Effector CD4-positive, alpha-beta T cell (primary cell): ENCODE measurements around the gene DNTT.

Source experiments
- DNase-seq: peaks from one replicate; pipeline ENCODE4 v3.0.0-alpha.2; 2020

DNTT gene

GRCh38 chr10:96311180-96311715 lies 7.0 kb downstream of the DNTT start:
- DNase-seq: no peak

- no peak for DNase-seq
Measured at GRCh38 chr10:96313344-96313743, 9.1 kb downstream of the DNTT start.

- DNase-seq: no peak
Measured at GRCh38 chr10:96317067-96317833, 13.0 kb downstream of the DNTT start.

GRCh38 chr10:96319754-96320474 lies 15.7 kb downstream of the DNTT start:
- DNase-seq: no peak

- DNase-seq: no peak
Measured at GRCh38 chr10:96321822-96322221, 17.6 kb downstream of the DNTT start.

GRCh38 chr10:96322275-96322674 lies 18.0 kb downstream of the DNTT start:
- DNase-seq: no peak

- no peak for DNase-seq
Measured at GRCh38 chr10:96324447-96324846, 20.2 kb downstream of the DNTT start.

- DNase-seq: no peak
Measured at GRCh38 chr10:96325719-96326373, 21.6 kb downstream of the DNTT start.

- DNase-seq: no peak
Measured at GRCh38 chr10:96327462-96327861, 23.2 kb downstream of the DNTT start.

- DNase-seq: no peak
Measured at GRCh38 chr10:96333101-96333500, 28.9 kb downstream of the DNTT start.

GRCh38 chr10:96334616-96335526 lies 30.6 kb downstream of the DNTT start:
- DNase-seq: no peak

GRCh38 chr10:96337106-96337505 lies 32.9 kb downstream of the DNTT start:
- DNase-seq: no peak

- DNase-seq: no peak
Measured at GRCh38 chr10:96338279-96338925, 34.2 kb downstream of the DNTT start.

- no peak for DNase-seq
Measured at GRCh38 chr10:96339383-96339782, 35.1 kb downstream of the DNTT start.

GRCh38 chr10:96339956-96340904 lies 36.0 kb downstream of the DNTT start:
- peak; percentile 22 for DNase-seq

GRCh38 chr10:96341219-96342182 lies 37.3 kb downstream of the DNTT start:
- no peak for DNase-seq

- DNase-seq: no peak
Measured at GRCh38 chr10:96342402-96342801, 38.2 kb downstream of the DNTT start.

GRCh38 chr10:96344178-96344577 lies 39.9 kb downstream of the DNTT start:
- DNase-seq: no peak

GRCh38 chr10:96345222-96345621 lies 41.0 kb downstream of the DNTT start:
- no peak for DNase-seq
